Heart left ventricle (tissue), 13 donors: ENCODE data around the gene BCR.

ENCODE experiments used
- POLR2A ChIP-seq, 2 donors: fragments of 450-650 bp; IDR thresholded peaks; one replicate each; pipeline ENCODE4 v1.6.1; 2017; ENCODE audit warnings: antibody characterized with exemption in 2 of 2, mild to moderate bottlenecking in 2 of 2, moderate library complexity in 2 of 2
- TF ChIP-seq, protein P1 (sequence below), 12 donors: fragments of 200-600 bp; sonication (generic) in 4 of 12; IDR thresholded peaks; one replicate each; pipeline versions ENCODE4 v1.5.0 to v1.8.0; 2018 to 2022; ENCODE audit warnings: antibody characterized with exemption in 12 of 12, mild to moderate bottlenecking in 5 of 12
- donor health status: ischemic (EF 13 %, LVEDD 7.1; RV severe dilation, severe dysfunction).
- donor health status: DM: no; HTN: yes; CAD: no.
- donor health status: DM: no; HTN: no; CAD: no.
- donor health status: ischemic (EF 25% LVEDD 6.9; RV normal size, moderate dysfunction).
- donor health status: ischemic (EF 25% LVEDD 5.7; RV mildly dilated, moderate dysfunction).
- donor health status: ischemic (EF 35%, LVEDD 5.7; RV mildly dilated, moderate dysfunction).
- donor health status: nonischemic (EF 11% LVEDD 7.7; RV severe dilation, severe dysfunction).
- donor health status: DM: yes; HTN: yes; CAD: no.
- donor health status: PGD.
- donor health status: ischemic (EF 29% LVEDD 5.4; RV normal size, mild dysfunction).
- donor health status: nonischemic (EF 23%, LVEDD 6.1; RV moderate dilation, normal function).

DNA sequence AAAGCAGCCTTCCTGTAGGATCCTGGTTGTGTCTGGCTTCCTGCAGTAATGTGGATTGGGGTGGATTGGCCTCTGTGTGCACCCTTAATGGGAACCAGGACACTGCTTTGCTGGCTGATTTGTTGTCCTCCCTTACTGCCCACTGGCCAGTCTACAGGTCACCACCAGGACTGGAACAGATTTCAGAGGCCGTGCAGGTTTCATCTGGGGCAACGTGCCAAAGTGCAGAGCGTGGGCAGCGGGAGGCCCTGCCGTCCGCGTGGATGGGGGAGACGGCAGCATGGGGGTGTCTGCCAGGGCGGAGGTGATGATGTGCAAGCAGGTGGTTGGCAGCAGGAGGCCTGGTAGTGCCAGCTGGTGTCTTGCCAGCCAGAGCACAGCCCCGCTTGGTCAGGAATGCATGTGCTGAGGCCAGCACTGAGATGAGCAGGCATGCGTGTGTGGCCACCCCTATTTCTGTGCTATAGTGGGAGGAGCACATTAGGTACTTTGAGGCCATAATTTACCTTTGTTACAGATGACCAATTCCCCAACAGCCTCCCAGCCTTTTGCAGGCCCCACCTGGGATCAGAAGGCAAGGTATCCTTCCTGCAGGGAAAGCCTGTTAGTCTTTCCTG, 24.3 kb downstream of the BCR start:
- TF ChIP-seq, protein P1, sequence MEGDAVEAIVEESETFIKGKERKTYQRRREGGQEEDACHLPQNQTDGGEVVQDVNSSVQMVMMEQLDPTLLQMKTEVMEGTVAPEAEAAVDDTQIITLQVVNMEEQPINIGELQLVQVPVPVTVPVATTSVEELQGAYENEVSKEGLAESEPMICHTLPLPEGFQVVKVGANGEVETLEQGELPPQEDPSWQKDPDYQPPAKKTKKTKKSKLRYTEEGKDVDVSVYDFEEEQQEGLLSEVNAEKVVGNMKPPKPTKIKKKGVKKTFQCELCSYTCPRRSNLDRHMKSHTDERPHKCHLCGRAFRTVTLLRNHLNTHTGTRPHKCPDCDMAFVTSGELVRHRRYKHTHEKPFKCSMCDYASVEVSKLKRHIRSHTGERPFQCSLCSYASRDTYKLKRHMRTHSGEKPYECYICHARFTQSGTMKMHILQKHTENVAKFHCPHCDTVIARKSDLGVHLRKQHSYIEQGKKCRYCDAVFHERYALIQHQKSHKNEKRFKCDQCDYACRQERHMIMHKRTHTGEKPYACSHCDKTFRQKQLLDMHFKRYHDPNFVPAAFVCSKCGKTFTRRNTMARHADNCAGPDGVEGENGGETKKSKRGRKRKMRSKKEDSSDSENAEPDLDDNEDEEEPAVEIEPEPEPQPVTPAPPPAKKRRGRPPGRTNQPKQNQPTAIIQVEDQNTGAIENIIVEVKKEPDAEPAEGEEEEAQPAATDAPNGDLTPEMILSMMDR (IDR thresholded peaks at IDR 0.05), result no peak
- TF ChIP-seq POLR2A (IDR thresholded peaks at IDR 0.05), result no peak
